LNCAP (cell line): Measurements from ENCODE around the gene CEP164.

ENCODE experiments used
- CTCF ChIP-seq: fragments of 450-650 bp; IDR thresholded peaks from 2 replicates; pipeline ENCODE4 v1.5.1; 2017; ENCODE audit warnings: mild to moderate bottlenecking

The CEP164 gene

GRCh38 chr11:117456027-117456720 is 128.5 kb downstream of the CEP164 start:
- TF ChIP-seq CTCF, result no peak

GRCh38 chr11:117457031-117457785 is 129.6 kb downstream of the CEP164 start:
- TF ChIP-seq CTCF, result no peak

GRCh38 chr11:117457835-117458234 is 130.2 kb downstream of the CEP164 start:
- TF ChIP-seq CTCF, result no peak

- TF ChIP-seq CTCF, result no peak
Observed at GRCh38 chr11:117458275-117459122, 130.8 kb downstream of the CEP164 start.

- no peak for TF ChIP-seq CTCF
Observed at GRCh38 chr11:117459123-117459978, 131.7 kb downstream of the CEP164 start.

- TF ChIP-seq CTCF, result no peak
Observed at GRCh38 chr11:117459979-117460300, 132.3 kb downstream of the CEP164 start.
